Adipocyte (in vitro differentiated cells): ENCODE data around the gene DAP.

Experiments used
- DNase-seq: peaks from one replicate; pipeline ENCODE4 v3.0.0-alpha.2; 2015; ENCODE audit warnings: low read depth
- H3K27me3 ChIP-seq: replicated peaks from 2 replicates; pipeline ENCODE4 v1.7.0; 2013; ENCODE audit warnings: mild to moderate bottlenecking, low read length, moderate library complexity; ENCODE audit not compliant: control insufficient read depth, insufficient read depth
- H3K36me3 ChIP-seq: 2 replicates; pipeline ENCODE4 v1.7.0; 2013; ENCODE audit warnings: low read length, mild to moderate bottlenecking, moderate library complexity; ENCODE audit not compliant: control insufficient read depth, insufficient read depth, severe bottlenecking
- H3K4me1 ChIP-seq: 2 replicates; pipeline ENCODE4 v1.7.0; 2013; ENCODE audit warnings: mild to moderate bottlenecking, low read length, moderate library complexity; ENCODE audit not compliant: control insufficient read depth, insufficient read depth
- H3K4me3 ChIP-seq: 2 replicates; pipeline ENCODE4 v1.7.0; 2013; ENCODE audit warnings: mild to moderate bottlenecking, low read length, moderate library complexity
- H3K9ac ChIP-seq: 2 replicates; pipeline ENCODE4 v1.7.0; 2013; ENCODE audit warnings: mild to moderate bottlenecking, low read length, moderate library complexity
- H3K9me3 ChIP-seq: 2 replicates; pipeline ENCODE4 v1.7.0; 2013; ENCODE audit warnings: mild to moderate bottlenecking, low read length, moderate library complexity; ENCODE audit not compliant: control insufficient read depth

The DAP gene

DNA sequence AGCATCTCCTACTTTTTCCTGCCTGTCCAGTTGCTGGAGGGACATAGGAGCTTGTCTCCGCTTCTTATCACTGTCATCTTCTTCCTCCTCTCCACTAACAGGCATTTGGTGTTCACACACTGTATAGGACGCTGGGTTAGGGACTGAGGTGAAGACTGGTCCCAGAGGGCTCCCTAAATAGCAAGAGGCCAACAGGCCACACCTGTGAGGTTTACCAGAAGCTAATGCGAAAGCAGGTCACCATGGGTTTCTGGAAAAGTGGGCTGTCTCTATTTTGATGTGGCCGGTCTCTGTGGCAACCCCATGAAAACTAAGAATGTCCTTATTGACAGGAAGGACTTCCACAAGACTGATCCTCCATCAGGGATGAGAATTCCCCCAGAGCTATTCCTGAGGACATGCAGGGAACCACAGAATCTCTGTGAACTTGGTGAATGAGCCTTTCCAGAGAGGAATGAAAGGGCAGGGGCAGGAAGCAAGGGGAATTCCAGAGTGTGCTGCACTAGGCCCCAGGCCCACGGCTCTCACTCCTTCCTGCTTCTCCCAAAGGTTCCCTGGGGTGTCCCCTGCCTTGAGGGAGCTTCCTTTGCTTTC lies 61.7 kb downstream of the DAP start:
- Histone ChIP-seq H3K36me3 (no peaks in the 10 kb centered on the region), H3K27me3 (no peaks in the 10 kb centered on the region), H3K9ac (no peak overlapping the region), H3K4me3 (no peak overlapping the region), H3K4me1 (peaks cover 8% of the 10 kb centered on the region), H3K9me3 (no peaks in the 10 kb centered on the region)
- no peak for DNase-seq

DNA sequence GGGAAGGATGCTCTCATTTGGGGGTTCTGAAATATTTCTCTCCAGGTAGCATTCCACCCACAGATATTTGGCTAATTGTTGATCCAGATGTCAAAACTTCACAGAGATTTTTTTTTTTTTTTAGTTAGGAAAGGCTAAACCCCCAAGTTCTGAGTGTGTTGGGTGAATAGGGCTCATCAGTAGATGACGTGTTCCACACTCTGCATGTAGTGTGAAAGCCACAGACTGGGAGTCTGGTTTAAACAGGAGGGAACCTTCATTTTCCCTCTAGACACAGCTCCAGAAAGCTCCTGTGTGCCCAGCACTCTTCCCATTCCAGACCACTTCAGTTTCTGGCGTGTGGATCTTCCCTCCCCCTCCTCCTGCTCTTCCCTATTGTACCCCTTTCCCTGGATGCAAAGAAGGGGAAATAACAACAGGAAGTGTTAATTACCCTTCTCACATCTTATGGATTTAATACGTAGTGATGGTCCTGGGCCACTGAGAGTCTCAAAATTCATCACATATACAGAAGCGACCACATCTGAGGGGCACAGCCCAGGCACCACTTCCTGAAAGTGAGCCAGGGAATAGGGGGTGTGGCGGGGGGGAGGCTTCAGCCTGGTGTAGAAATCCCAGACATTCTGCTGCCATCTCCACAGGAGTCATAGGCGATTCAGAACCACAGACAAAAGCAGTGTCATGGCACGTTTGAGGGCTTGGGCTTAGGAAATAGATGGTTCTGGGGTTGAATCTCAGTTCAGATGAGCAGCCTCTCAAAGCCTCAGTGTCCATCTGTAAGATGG lies 65.1 kb downstream of the DAP start:
- Histone ChIP-seq H3K27me3 (no peaks in the 10 kb centered on the region), H3K4me1 (peaks cover 15% of the 10 kb centered on the region), H3K4me3 (no peak overlapping the region), H3K9me3 (no peaks in the 10 kb centered on the region), H3K36me3 (no peaks in the 10 kb centered on the region), H3K9ac (no peak overlapping the region)
- no peak for DNase-seq

DNA sequence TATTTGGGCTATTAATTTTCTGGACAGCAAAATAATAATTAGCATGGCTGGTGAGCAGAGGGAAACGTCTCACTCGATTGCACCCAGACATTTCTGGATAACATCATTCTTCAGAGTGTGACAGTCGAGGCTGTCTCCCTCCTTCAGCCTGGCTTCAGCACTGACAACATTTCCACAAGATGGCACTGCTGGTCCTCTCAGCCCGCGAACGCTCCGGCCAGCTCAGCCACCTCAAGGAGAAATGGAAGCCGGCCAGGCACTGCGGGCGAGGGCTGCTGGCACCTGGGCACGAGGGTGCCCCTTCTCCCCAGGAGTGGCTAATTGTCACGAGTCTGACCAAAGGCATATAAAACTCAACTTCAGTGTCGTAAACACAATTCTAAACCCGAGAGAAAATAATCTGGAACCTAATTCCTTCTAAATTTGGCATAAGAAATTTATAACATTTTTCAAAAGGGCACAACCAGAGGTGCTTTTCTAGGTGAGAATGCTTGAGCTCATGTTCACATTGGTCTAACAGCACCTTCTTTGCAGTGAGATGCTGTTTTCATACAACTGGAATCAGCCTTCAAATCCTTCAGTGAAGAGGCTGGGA lies 65.9 kb downstream of the DAP start:
- no peaks in the 10 kb centered on the region for H3K36me3 ChIP-seq
- no peak overlapping the region for H3K4me3 ChIP-seq
- H3K9me3 ChIP-seq = no peaks in the 10 kb centered on the region
- H3K27me3 ChIP-seq = no peaks in the 10 kb centered on the region
- H3K4me1 ChIP-seq = peaks cover 15% of the 10 kb centered on the region
- peak; percentile 91 for DNase-seq
- H3K9ac ChIP-seq = peak overlapping the region; percentile 3

DNA sequence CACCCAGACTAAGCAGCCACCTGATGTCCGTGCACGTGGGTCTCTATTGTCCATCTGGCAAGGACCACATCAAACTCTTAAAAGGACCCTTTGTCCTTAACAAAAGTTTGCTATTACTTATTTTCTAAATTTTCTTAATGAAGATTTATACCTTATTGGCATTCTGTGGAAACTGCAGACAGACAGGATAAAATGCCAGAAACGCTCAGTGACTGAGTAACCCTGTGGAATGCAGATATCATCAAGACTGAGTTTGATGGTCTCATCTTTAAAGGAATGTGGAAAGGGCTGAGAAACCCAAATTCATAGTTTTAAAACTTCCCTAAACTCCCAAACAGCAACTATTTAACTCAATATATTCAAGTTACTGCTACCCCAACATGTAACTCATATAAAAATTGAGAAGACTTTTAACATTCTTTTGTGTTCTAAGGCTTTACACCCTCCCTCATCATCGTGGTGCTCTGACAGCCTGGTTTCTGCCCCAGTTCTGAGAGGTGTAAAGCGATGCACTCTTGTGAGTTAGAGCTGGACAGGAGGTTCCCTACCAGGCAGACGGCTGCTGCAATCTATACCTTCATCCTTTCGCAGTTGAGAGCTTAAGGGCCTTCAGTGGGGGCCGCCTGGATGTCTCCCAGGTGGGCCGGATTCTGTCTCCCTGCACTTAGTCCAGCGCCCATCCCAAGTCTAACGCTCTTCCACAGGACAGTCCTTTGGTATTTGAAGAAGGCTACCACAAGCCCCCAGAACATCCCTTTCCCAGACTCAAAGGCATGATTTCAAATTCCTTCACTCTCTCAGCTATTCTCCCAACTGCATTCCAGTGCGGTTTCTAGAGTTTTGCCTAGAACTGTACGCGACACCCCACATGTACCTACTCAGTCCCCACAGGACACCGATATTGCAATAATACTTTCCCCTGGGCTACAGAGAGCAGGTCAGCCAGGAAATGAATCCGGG lies 68.9 kb downstream of the DAP start:
- no peaks in the 10 kb centered on the region for H3K9me3 ChIP-seq
- no peaks in the 10 kb centered on the region for H3K27me3 ChIP-seq
- H3K36me3 ChIP-seq = no peaks in the 10 kb centered on the region
- peak; percentile 59 for DNase-seq
- H3K4me1 ChIP-seq = peaks cover 15% of the 10 kb centered on the region
- H3K9ac ChIP-seq = peak overlapping the region; percentile 8
- H3K4me3 ChIP-seq = peak overlapping the region; percentile 3

DNA sequence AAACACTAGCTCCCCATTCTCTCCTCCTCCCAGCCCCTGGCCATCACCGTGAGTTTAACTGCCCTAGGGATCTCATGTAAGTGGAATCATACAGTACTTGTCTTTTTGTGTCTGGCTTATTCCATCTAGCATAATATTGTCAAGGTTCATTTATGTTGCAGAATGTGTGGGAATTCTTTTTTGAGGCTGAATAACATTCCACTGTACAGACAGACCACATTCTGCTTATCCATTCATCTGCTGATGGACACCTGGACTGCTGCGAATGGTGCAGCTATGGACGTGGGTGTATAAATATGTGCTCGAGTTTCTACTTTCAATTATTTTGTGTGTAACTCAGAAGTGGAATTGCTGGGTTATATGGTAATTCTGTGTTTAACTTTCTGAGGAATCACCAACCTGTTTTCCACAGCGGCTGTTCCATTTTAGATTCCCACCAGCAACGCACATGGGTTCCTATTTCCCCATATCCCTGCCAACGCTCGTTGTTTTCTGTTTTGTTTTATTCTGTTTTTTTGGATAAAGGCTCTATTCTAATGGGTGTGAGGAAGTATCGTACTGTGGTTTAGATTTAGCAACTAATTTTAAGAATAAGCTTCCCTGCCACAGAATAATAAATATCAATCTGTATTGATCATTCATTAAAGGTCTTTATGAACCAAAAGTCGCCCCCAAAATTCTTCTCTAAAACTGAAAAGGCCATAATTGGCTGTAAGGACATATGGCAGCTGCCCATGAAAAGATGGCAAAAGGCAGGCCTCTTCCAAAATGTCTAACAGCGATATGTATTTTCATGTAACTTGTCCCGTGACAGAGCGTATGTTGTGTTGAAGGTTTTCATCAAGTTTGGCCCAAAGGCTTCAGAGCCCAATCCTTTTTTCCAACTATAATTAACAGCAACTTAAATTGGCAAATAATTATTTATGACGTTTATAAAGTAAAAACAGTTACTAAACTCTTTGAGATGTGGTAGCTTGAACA lies 70.3 kb downstream of the DAP start:
- Histone ChIP-seq H3K27me3 (no peaks in the 10 kb centered on the region), H3K9ac (no peak overlapping the region), H3K4me1 (peaks cover 15% of the 10 kb centered on the region), H3K36me3 (no peaks in the 10 kb centered on the region), H3K4me3 (no peak overlapping the region), H3K9me3 (peaks cover 4% of the 10 kb centered on the region)
- DNase-seq = peak; percentile 27

DNA sequence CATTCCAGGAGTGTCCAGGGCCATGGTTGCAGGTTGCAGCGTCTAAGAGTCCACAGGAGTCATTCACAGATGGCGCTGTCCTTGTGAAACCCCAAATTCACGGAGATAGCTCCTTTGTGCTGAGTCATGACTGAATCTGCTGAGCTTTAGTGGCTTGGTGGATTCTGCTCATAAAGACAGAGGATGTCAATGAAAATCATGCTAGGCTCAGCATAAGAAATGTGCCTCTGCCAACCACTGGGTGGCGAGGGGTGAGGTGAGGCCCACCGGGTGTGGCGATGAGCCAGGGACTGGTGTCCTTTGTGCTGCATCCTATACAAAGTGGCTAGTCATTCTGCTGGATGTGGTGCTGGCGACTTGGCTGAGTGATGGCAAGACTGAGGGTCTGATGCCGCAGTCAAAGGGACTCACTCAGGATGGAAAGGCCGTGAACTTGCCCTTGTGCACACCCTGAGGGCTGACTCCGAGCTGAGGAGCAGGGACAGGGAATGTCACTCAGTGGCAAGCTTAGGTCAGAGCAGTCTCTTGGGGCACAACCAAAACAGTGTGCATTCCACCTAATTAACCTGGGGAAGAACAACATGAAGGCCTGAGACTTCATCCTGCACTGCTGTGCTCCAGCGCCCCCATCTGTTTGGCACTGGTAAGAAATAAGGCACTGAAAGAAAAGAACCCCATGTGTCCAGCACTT lies 71.5 kb downstream of the DAP start:
- Histone ChIP-seq H3K4me3 (no peak overlapping the region), H3K27me3 (no peaks in the 10 kb centered on the region), H3K4me1 (peaks cover 15% of the 10 kb centered on the region), H3K36me3 (no peaks in the 10 kb centered on the region), H3K9me3 (peaks cover 4% of the 10 kb centered on the region), H3K9ac (no peak overlapping the region)
- DNase-seq = peak; percentile 34

DNA sequence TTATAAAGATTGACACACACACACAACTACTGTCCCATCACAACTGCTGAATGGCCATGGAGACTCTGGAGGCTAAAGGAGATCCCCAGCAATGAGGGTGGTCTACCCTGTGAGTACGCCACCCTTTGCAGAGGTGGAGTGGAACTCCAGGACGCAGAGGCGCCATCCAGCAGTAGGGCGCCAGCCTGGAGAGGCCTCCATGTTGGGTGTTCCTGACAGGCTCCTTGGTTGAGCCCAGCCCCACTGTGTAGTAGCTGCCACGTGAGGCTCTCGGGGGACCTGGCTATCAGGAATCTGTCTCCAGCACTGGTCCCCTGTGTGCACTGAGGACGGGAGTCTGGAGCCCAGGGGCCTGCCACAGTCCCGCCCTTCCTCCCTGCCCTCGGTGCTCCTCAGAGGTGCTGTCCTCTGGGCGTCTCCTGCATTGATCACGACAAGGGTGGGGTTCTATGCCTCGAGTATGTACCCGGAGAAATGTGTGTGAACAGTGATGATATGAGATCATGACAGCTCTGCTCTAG lies 72.3 kb downstream of the DAP start:
- Histone ChIP-seq H3K9ac (no peak overlapping the region), H3K4me3 (no peak overlapping the region), H3K27me3 (no peaks in the 10 kb centered on the region), H3K4me1 (peaks cover 15% of the 10 kb centered on the region), H3K9me3 (peaks cover 4% of the 10 kb centered on the region), H3K36me3 (no peaks in the 10 kb centered on the region)
- no peak for DNase-seq

DNA sequence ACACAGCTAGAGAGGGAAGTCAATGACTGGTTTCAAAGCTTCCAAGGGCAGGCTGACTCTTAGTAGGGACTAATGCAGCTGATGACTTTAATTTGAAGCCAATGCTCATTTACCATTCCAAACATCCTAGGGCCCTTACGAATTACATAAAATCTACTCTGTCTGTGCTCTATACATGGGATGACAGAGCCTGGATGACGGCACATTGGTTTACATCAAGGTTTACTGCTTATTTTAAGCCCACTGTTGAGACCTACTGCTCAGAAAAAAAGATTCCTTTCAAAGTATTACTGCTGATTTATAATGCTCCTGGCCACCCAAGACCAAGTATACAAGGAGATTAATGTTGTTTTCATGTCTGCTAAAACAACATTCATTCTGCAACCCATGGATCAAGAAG lies 74.1 kb downstream of the DAP start:
- H3K4me1 ChIP-seq = peaks cover 6% of the 10 kb centered on the region
- peaks cover 14% of the 10 kb centered on the region for H3K36me3 ChIP-seq
- H3K9me3 ChIP-seq = peaks cover 4% of the 10 kb centered on the region
- H3K4me3 ChIP-seq = no peak overlapping the region
- H3K27me3 ChIP-seq = no peaks in the 10 kb centered on the region
- DNase-seq = no peak
- H3K9ac ChIP-seq = no peak overlapping the region

DNA sequence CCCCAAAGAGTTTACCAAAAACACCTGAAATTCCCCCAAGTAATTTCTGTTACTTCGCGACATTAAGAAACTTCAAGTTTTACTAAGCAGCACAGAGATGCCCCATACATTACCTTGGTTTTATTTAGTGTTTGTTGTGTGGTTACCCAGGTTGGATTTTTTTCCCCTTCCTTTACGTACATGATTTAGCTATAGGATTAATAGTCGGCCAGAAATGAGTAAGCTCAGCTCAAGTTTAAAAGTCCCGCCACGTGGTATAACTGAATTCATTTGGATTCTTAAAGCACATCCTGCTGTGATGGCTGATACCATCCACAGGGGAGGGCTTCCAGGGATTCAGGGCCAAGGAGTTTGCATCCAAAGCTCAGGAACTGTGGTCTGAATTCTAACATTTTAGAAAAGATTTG lies 75.9 kb downstream of the DAP start:
- Histone ChIP-seq H3K27me3 (no peaks in the 10 kb centered on the region), H3K9ac (no peak overlapping the region), H3K36me3 (peaks cover 27% of the 10 kb centered on the region), H3K9me3 (peaks cover 4% of the 10 kb centered on the region), H3K4me3 (no peak overlapping the region), H3K4me1 (no peaks in the 10 kb centered on the region)
- no peak for DNase-seq
